Ishikawa (cell line): ENCODE data around the gene BHLHE41.

ENCODE experiments used
- CEBPB ChIP-seq: IDR thresholded peaks from 2 replicates; pipeline ENCODE4 v1.6.1; 2012
- CREB1 ChIP-seq: IDR thresholded peaks from 2 replicates; pipeline ENCODE4 v1.6.1; 2012; ENCODE audit warnings: low read depth
- EGR1 ChIP-seq: IDR thresholded peaks from 2 replicates; pipeline ENCODE4 v1.6.1; 2012
- EP300 ChIP-seq: IDR thresholded peaks from 2 replicates; pipeline ENCODE4 v1.6.1; 2012; ENCODE audit warnings: borderline replicate concordance
- FOXM1 ChIP-seq: IDR thresholded peaks from 2 replicates; pipeline ENCODE4 v1.6.1; 2012; ENCODE audit warnings: low read depth, borderline replicate concordance
- MAX ChIP-seq: IDR thresholded peaks from 2 replicates; pipeline ENCODE4 v1.6.1; 2012
- RAD21 ChIP-seq: IDR thresholded peaks from 2 replicates; pipeline ENCODE4 v1.6.1; 2012; ENCODE audit warnings: low read depth
- TAF1 ChIP-seq: IDR thresholded peaks from 2 replicates; pipeline ENCODE4 v1.6.1; 2012; ENCODE audit warnings: low read depth, mild to moderate bottlenecking
- TCF12 ChIP-seq: IDR thresholded peaks from 2 replicates; pipeline ENCODE4 v1.6.1; 2012; ENCODE audit warnings: low read depth
- YY1 ChIP-seq: IDR thresholded peaks from 2 replicates; pipeline ENCODE4 v1.6.1; 2012; ENCODE audit warnings: low read depth
- ZBTB7A ChIP-seq: IDR thresholded peaks from 2 replicates; pipeline ENCODE4 v1.6.1; 2012; ENCODE audit warnings: low read depth
- TF ChIP-seq, protein P1 (sequence below): IDR thresholded peaks from 2 replicates; pipeline ENCODE4 v1.6.1; 2012; ENCODE audit warnings: low read depth, mild to moderate bottlenecking

DNA sequence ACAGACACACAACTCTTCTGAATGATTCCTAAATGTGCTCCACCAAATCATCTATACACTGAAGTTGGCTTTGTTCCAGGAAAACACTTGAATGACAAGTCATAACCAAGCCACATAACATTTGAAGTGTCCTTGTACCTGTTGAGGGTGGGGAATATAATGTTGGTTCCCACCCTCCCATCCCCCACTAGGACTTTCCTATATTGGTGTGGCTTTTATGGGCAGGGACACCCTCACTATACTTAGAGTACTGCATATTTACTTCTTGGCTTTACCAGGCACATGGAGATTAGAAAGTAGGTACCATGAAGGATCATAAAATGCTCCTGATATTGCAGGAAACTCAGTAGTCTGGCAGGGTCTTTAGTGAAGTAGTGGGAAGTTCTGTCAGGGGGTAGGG, 9.7 kb upstream of the BHLHE41 start:
- no peak for TF ChIP-seq CEBPB
- no peak for TF ChIP-seq YY1
- no peak for TF ChIP-seq FOXM1
- TF ChIP-seq MAX: no peak
- TF ChIP-seq EP300: no peak
- TF ChIP-seq TAF1: no peak
- no peak for TF ChIP-seq RAD21
- TF ChIP-seq CREB1: no peak
- TF ChIP-seq, protein P1, sequence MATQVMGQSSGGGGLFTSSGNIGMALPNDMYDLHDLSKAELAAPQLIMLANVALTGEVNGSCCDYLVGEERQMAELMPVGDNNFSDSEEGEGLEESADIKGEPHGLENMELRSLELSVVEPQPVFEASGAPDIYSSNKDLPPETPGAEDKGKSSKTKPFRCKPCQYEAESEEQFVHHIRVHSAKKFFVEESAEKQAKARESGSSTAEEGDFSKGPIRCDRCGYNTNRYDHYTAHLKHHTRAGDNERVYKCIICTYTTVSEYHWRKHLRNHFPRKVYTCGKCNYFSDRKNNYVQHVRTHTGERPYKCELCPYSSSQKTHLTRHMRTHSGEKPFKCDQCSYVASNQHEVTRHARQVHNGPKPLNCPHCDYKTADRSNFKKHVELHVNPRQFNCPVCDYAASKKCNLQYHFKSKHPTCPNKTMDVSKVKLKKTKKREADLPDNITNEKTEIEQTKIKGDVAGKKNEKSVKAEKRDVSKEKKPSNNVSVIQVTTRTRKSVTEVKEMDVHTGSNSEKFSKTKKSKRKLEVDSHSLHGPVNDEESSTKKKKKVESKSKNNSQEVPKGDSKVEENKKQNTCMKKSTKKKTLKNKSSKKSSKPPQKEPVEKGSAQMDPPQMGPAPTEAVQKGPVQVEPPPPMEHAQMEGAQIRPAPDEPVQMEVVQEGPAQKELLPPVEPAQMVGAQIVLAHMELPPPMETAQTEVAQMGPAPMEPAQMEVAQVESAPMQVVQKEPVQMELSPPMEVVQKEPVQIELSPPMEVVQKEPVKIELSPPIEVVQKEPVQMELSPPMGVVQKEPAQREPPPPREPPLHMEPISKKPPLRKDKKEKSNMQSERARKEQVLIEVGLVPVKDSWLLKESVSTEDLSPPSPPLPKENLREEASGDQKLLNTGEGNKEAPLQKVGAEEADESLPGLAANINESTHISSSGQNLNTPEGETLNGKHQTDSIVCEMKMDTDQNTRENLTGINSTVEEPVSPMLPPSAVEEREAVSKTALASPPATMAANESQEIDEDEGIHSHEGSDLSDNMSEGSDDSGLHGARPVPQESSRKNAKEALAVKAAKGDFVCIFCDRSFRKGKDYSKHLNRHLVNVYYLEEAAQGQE: no peak
- TF ChIP-seq TCF12: no peak
- no peak for TF ChIP-seq ZBTB7A
- TF ChIP-seq EGR1: no peak
